Chondrocyte (in vitro differentiated cells): ENCODE results near the gene HOGA1. TPM values are rescaled to one million over a fixed set of nuclear protein-coding genes. Genes with fewer than 3 reads are reported as not detected.
"Not testable (repeated sequence)": the region's sequence is repeated elsewhere in the genome, so short reads cannot be mapped to it uniquely, and the experiment has no call there.

Experiments
- DNase-seq: peaks from one replicate; pipeline ENCODE4 v3.0.0; 2021; ENCODE audit warnings: mixed read lengths, low spot score
- H3K27ac Mint-ChIP-seq: one replicate; pipeline ENCODE4 v1.8.0; 2021; ENCODE audit warnings: mild to moderate bottlenecking, moderate library complexity, mixed read lengths; ENCODE audit not compliant: unreplicated experiment
- H3K27me3 Mint-ChIP-seq: 2 replicates; pipeline ENCODE4 v1.8.0; 2021; ENCODE audit warnings: low read depth, mixed read lengths
- H3K36me3 Mint-ChIP-seq: 2 replicates; pipeline ENCODE4 v1.8.0; 2021; ENCODE audit warnings: low read depth, mixed read lengths
- H3K4me1 Mint-ChIP-seq: 2 replicates; pipeline ENCODE4 v1.8.0; 2021; ENCODE audit warnings: low read depth, mild to moderate bottlenecking, mixed read lengths
- H3K4me3 Mint-ChIP-seq: one replicate; pipeline ENCODE4 v1.8.0; 2021; ENCODE audit warnings: mild to moderate bottlenecking, moderate library complexity, mixed read lengths; ENCODE audit not compliant: unreplicated experiment
- H3K9me3 Mint-ChIP-seq: 2 replicates; pipeline ENCODE4 v1.8.0; 2021; ENCODE audit warnings: low read depth, mixed read lengths
- total RNA-seq: library from RNA; stranded (reverse); gene quantifications from 3 replicates; pipeline ENCODE4 v1.2.1, GENCODE V29; 2021
- TF ChIP-seq, protein P1 (sequence below): fragments of 200-600 bp; sonication (generic); IDR thresholded peaks from 2 replicates; pipeline ENCODE4 v1.5.0; 2021; ENCODE audit warnings: antibody characterized with exemption, mild to moderate bottlenecking, moderate library complexity

HOGA1 gene
- total RNA-seq, 1 donor from 2014 or later = 0.12 TPM

DNA sequence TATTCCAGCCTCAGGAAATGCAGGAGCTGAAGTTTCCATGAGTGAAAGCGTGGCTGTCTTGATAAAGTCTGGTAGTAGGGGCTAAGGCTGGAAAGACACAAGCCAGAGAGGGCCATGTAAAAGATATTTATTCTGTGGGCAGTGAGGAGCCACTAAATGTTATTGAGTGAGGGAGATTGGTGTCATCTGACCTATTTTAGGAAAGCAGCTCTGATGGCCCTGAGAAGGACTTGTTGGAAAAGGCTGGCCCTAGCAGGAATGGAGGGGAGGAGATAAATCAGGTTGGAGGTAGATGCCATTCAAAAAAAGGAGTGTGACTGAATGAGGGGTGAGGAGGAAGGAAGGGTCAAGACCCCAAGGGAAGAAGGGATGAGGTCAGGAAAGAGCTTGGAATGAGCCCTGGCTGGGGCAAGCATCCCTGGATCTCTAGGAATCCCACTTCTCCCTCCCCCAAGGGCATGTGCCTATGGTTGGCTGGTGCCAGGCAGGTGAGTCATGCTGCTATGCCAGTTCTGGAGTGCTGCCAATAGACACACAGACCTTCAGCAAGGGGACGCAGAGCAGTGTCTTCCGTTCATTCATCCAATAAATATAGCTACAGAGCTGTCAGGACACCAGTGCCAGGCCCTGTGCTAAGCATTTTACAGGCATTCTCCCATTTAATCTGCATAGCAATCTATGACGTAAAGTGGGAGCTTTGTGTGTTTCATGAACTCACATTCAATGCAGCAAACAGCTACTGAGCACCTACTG, 9.6 kb upstream of the HOGA1 start:
- no peaks in the 10 kb centered on the region for H3K9me3 Mint-ChIP-seq

DNA sequence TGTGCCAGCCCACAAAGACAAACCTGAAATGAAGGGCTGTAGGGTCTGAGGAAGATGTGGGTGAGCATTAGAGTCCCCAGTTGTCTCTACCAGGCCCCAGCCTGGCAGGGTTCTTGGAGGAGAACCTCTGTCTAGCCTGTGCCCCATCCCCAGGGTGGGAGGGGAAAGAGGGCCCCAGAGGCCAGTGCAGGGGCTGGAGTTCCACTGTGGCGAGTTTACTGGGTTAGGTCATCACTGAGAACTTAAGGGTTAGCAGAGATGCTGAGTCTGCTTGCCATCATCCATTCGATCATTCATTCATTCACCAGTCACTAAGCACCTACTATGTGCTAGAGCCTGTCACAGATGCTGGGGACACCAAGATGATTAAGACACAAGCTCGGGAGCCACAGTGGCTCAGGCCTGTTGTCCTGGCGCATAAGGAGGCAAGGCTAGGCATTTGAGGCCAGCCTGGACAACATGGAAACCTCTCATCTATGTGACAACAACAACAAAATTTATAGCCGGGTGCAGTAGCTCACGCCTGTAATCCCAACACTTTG, 9.0 kb upstream of the HOGA1 start:
- H3K4me1 Mint-ChIP-seq = peaks cover 52% of the 10 kb centered on the region
- peak; percentile 55 for DNase-seq
- peaks cover 3% of the 10 kb centered on the region for H3K36me3 Mint-ChIP-seq
- no peaks in the 10 kb centered on the region for H3K9me3 Mint-ChIP-seq
- TF ChIP-seq, protein P1, sequence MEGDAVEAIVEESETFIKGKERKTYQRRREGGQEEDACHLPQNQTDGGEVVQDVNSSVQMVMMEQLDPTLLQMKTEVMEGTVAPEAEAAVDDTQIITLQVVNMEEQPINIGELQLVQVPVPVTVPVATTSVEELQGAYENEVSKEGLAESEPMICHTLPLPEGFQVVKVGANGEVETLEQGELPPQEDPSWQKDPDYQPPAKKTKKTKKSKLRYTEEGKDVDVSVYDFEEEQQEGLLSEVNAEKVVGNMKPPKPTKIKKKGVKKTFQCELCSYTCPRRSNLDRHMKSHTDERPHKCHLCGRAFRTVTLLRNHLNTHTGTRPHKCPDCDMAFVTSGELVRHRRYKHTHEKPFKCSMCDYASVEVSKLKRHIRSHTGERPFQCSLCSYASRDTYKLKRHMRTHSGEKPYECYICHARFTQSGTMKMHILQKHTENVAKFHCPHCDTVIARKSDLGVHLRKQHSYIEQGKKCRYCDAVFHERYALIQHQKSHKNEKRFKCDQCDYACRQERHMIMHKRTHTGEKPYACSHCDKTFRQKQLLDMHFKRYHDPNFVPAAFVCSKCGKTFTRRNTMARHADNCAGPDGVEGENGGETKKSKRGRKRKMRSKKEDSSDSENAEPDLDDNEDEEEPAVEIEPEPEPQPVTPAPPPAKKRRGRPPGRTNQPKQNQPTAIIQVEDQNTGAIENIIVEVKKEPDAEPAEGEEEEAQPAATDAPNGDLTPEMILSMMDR = no peak
- no peak overlapping the region for H3K4me3 Mint-ChIP-seq
- H3K27me3 Mint-ChIP-seq = no peaks in the 10 kb centered on the region
- peak overlapping the region; percentile 97 for H3K27ac Mint-ChIP-seq

More for the DNA sequence above, 9.6 kb upstream of the HOGA1 start:
- TF ChIP-seq, protein P1 = no peak
- no peaks in the 10 kb centered on the region for H3K27me3 Mint-ChIP-seq
- H3K4me3 Mint-ChIP-seq = no peak overlapping the region
- H3K4me1 Mint-ChIP-seq = peaks cover 52% of the 10 kb centered on the region
- H3K27ac Mint-ChIP-seq = peak overlapping the region; percentile 97
- H3K36me3 Mint-ChIP-seq = peaks cover 5% of the 10 kb centered on the region
- peak; percentile 77 for DNase-seq

DNA sequence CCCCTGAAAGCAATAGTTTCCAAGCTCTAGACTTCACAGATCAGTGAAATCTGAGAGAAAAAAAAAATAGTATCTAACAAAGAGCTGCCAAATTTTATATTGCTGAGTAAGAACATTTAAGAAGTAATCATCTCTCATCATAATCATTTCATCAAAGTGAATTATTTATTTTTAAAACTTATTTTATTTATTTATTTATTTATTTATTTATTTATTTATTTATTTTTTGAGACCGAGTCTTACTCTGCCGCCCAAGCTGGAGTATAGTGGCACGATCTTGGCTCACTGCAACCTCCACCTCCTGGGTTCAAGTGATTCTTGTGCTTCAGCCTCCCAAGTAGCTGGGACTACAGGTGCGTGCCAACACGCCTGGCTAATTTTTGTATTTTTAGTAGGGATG, 7.7 kb upstream of the HOGA1 start:
- H3K27ac Mint-ChIP-seq = peak overlapping the region; percentile 24
- H3K27me3 Mint-ChIP-seq, H3K36me3 Mint-ChIP-seq, H3K4me3 Mint-ChIP-seq, H3K9me3 Mint-ChIP-seq, DNase-seq: not testable (repeated sequence)
- peaks cover 46% of the 10 kb centered on the region for H3K4me1 Mint-ChIP-seq

DNA sequence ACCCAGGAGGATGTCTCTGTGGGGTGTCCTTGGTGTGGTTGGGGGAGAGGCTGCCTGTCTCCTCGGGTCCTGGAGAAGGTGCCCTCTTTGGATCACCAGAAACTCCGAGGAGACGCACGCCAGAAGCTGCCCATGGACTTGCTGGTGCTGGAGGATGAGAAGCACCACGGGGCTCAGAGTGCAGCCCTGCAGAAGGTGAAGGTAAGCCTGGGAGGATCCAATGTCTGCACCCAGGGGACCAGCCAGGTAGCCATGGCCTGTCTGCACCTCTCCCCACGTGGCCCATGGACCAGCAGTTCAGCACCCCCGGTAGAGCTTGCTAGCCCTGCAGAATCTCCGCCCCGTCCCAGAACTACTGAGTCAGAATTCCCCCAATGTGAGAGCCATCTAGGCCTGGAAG, 6.5 kb upstream of the HOGA1 start:
- Mint-ChIP-seq H3K4me1 (peaks cover 34% of the 10 kb centered on the region), H3K27ac (no peak overlapping the region), H3K4me3 (no peak overlapping the region), H3K9me3 (no peaks in the 10 kb centered on the region), H3K36me3 (peaks cover 2% of the 10 kb centered on the region), H3K27me3 (no peaks in the 10 kb centered on the region)
- no peak for DNase-seq
- TF ChIP-seq, protein P1 = no peak

DNA sequence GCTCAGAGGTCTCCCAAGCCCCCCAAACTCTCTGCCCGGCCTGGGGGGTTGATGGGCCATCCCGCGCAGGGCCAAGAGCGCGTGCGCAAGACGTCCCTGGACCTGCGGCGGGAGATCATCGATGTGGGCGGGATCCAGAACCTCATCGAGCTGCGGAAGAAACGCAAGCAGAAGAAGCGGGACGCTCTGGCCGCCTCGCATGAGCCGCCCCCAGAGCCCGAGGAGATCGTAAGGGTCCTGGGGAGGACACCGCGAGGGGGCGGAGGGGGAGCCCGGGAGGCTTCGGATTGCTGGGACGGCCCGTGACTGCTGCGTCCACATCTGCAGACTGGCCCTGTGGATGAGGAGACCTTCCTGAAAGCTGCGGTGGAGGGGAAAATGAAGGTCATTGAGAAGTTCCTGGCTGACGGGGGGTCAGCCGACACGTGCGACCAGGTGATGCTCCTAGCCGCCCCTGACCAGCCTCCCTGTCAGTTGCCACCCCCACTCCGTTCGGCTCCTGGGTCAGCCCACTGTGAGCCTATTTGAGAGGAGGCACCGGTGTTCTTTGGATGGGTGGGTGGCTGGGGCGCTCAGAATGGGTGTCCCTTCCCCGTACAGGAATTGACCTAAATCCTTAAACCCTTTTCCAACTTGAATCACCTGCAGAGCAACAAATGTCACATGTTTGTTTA, 5.9 kb upstream of the HOGA1 start:
- no peaks in the 10 kb centered on the region for H3K9me3 Mint-ChIP-seq
- DNase-seq = no peak
- no peak overlapping the region for H3K27ac Mint-ChIP-seq
- H3K36me3 Mint-ChIP-seq = no peaks in the 10 kb centered on the region
- TF ChIP-seq, protein P1 = no peak
- peaks cover 28% of the 10 kb centered on the region for H3K4me1 Mint-ChIP-seq
- H3K4me3 Mint-ChIP-seq = no peak overlapping the region
- no peaks in the 10 kb centered on the region for H3K27me3 Mint-ChIP-seq
